HepG2 (cell line): ENCODE measurements around the gene STXBP2. TPM values are rescaled to one million over a fixed set of nuclear protein-coding genes. Genes with fewer than 3 reads are reported as not detected.

Experiments
- AHDC1 ChIP-seq: sonication (generic); formaldehyde crosslinking; IDR thresholded peaks from 2 replicates; pipeline ENCODE4 v1.5.1; 2020; ENCODE audit warnings: mild to moderate bottlenecking, missing genetic modification reagents, borderline replicate concordance
- ATF4 ChIP-seq, 2 experiments: fragments of 450-650 bp in 1 of 2; sonication (generic) in 1 of 2; formaldehyde crosslinking; IDR thresholded peaks; 2 replicates each; pipeline versions ENCODE4 v1.5.0 to v1.8.0; 2020 to 2022; ENCODE audit warnings: mild to moderate bottlenecking in 1 of 2, missing genetic modification reagents in 1 of 2
- CHD2 ChIP-seq: IDR thresholded peaks from 2 replicates; pipeline ENCODE4 v1.6.1; 2011; ENCODE audit warnings: low read depth, low read length, improper control_type of control experiment
- FOXP1 ChIP-seq, 2 experiments: fragments of 450-650 bp in 1 of 2; IDR thresholded peaks; 2 replicates each; pipeline ENCODE4 v1.6.1; 2017 to 2018; ENCODE audit warnings: antibody characterized with exemption in 1 of 2
- SRSF4 ChIP-seq: fragments of 200-400 bp; formaldehyde crosslinking; IDR thresholded peaks from one replicate; pipeline ENCODE4 v1.6.1; 2018; ENCODE audit warnings: mild to moderate bottlenecking, low read depth, low read length, moderate library complexity; ENCODE audit not compliant: poor library complexity, severe bottlenecking
- ZBTB10 ChIP-seq: sonication (generic); formaldehyde crosslinking; IDR thresholded peaks from 2 replicates; pipeline ENCODE4 v1.4.0; 2020; ENCODE audit warnings: missing genetic modification reagents, borderline replicate concordance
- ZNF253 ChIP-seq: sonication (generic); formaldehyde crosslinking; IDR thresholded peaks from 2 replicates; pipeline ENCODE4 v1.8.0; 2022; ENCODE audit warnings: mild to moderate bottlenecking, missing genetic modification reagents, borderline replicate concordance
- ZNF318 ChIP-seq: sonication (generic); formaldehyde crosslinking; IDR thresholded peaks from 2 replicates; pipeline ENCODE4 v1.4.0; 2020; ENCODE audit warnings: mild to moderate bottlenecking, missing genetic modification reagents
- ZNF331 ChIP-seq: sonication (generic); formaldehyde crosslinking; IDR thresholded peaks from 2 replicates; pipeline ENCODE4 v1.4.0; 2020; ENCODE audit warnings: missing genetic modification reagents
- polyA plus RNA-seq, 8 experiments: library from polyadenylated mRNA; depleted of rRNA in 3 of 8; stranded (reverse) in 7 of 8; unstranded in 1 of 8; fragments of >200 nt; fragmentation: Illumina TruSeq in 4 of 8; extraction: Trizol in 4 of 8; gene quantifications; 2 replicates each; pipeline versions ENCODE4 v1.2.1 to v1.2.3, GENCODE V29; 2011 to 2016; ENCODE audit warnings: low read depth in 4 of 8, missing spikeins in 1 of 8, mixed read lengths in 1 of 8; ENCODE audit not compliant: insufficient read depth in 1 of 8
- total RNA-seq, 5 experiments: library from RNA; depleted of rRNA; stranded (reverse); fragments of >200 nt; fragmentation: Illumina TruSeq; extraction: Trizol; gene quantifications; 2 replicates each; pipeline ENCODE4 v1.2.3, GENCODE V29; 2016; ENCODE audit warnings: low read depth in 1 of 5

Gene STXBP2
- total and polyA plus RNA-seq, 2 of the 13 experiments (the other 11 are each of a cell fraction or from before 2014, with no cell fraction given) = 22.8 to 40.1 TPM

- no peak for TF ChIP-seq ZNF318 (CRISPR knock-in tag)
- no peak for TF ChIP-seq FOXP1 (IDR thresholded peaks at IDR 0.05)
- peak; percentile 90 for TF ChIP-seq FOXP1 (CRISPR knock-in tag; IDR thresholded peaks at IDR 0.05)
- peak in 1 of 2 experiments; percentile 98; a peak in 2 of 4 replicates for TF ChIP-seq ATF4 (CRISPR knock-in tag; IDR thresholded peaks at IDR 0.05)
- no peak for TF ChIP-seq SRSF4
- TF ChIP-seq ZNF331 = peak; percentile 89; the same call in 1 of the 2 replicates
- peak; percentile 86 for TF ChIP-seq AHDC1
- no peak for TF ChIP-seq ZBTB10 (CRISPR knock-in tag)
- TF ChIP-seq CHD2 = no peak
- TF ChIP-seq ZNF253 (CRISPR knock-in tag) = no peak
Measured at GRCh38 chr19:7652061-7652641, 15.2 kb downstream of the STXBP2 start (continued).
